H54 (cell line): ENCODE data around the gene PTH2R.
"Not testable (repeated sequence)": the region's sequence is repeated elsewhere in the genome, so short reads cannot be mapped to it uniquely, and the experiment has no call there.

Experiments
- DNase-seq: peaks from one replicate; pipeline ENCODE4 v3.0.0; 2011; ENCODE audit warnings: low spot score, mixed read lengths; ENCODE audit not compliant: insufficient read length
- FAIRE-seq: peaks from 3 replicates; lab custom pipeline; 2011; peaks lifted over from hg19 to GRCh38; lab: Jason Lieb, UNC
- POLR2A ChIP-seq: IDR thresholded peaks from 2 replicates; pipeline ENCODE4 v1.6.1; 2011; ENCODE audit warnings: low read depth, mild to moderate bottlenecking, low read length

Gene PTH2R

DNA sequence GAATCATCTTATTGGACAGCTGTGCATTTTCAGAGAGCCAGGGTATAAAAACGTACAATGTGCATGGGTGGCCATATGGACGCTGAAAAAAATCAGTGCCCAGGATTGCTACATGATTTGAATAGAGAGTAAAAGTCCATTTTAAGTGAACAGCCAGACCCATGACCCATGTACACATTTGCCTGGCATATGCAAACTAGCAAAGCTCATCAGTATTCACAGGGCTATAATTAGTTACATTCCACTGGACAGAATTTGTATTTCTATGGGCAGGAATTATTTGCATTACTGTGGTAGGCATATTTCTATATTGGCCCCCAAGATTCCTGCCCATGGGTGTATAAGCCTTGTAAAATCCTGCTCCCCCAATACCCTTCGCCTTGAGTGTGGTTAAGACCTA is 78.8 kb downstream of the PTH2R start:
- FAIRE-seq (no peak), DNase-seq (no peak)
- TF ChIP-seq POLR2A, result no peak

DNA sequence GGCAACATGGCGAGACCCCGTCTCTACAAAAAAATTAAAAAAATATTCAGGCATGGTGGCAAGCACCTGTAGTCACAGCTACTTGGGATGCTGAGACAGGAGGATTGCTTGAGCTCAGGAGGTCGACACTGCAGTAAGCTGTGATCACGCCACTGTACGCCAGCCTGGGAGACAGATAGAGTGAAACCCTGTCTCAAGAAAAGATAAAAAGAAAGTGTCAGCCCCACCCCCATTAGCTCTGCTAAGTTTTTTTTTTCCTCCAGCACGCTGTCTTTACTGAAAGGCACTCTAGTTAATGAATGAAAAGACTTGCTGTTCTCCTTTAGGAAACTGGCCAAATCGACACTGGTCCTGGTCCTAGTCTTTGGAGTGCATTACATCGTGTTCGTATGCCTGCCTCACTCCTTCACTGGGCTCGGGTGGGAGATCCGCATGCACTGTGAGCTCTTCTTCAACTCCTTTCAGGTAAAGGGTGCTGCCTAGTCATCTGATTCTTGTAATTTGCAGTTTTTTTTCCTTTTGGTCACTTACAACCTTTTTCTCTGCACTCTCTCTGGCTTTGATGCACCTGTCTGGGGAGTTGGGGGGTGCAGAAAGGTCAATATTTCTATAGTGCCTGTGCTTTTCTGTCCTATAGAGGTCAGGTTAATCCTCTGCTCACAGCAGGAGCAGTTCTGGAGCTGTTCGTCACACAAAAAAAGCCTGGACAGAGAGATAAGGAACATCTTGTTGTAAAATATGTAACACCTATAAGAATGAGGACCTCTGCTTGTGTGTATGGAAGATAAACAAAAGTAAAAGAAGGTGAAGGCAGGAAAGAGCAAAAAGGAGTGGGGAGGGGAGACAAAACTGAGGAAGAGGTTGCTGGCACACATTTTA is 82.3 kb downstream of the PTH2R start:
- DNase-seq, result no peak
- TF ChIP-seq POLR2A, result no peak
- no peak for FAIRE-seq

- no peak for TF ChIP-seq POLR2A
- FAIRE-seq (no peak), DNase-seq (no peak)
Measured at GRCh38 chr2:208489687-208490086, 83.1 kb downstream of the PTH2R start.

- no peak for FAIRE-seq
- no peak for DNase-seq
- no peak for TF ChIP-seq POLR2A
Measured at GRCh38 chr2:208490492-208490891, 83.9 kb downstream of the PTH2R start.

DNA sequence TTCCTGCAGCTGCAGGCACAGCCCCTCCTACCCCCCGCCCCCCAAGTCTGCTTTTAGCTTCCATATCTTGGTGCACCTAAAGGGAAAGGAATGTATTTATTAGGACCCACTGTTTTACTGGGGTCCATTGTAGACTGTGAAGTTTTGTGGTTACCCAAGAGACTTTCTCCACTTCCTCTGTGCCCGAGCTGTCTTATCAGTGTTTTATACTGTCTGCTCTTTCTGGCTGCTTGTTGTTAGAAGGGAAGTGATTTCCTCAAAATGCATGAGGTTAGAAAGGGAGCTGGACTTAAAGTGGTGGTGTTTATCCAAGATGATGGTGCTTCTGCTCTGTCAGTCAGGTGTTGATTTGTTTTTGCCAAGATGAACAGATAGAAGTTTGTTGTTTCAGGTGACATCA is 85.0 kb downstream of the PTH2R start:
- FAIRE-seq (no peak), DNase-seq (no peak)
- TF ChIP-seq POLR2A, result no peak

DNA sequence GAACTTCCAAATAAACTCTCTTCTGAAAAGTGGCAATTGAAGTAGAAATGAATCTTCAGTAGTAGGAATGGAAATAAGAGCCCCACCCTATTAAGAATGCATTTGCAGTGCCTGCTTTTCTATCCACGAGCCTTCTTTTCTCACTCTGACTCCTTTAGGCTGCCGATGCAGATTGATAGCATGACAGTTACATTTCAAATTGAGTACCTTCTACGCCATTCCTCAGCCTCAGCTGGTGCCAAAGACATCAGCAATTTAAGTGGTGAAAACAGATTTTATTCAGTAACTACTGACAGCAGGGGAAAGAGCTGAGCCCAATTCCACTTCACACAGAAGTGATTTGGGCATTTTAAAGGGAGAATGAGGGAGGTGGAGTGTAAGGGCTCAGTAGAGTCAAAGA is 85.5 kb downstream of the PTH2R start:
- no peak for TF ChIP-seq POLR2A
- FAIRE-seq (no peak), DNase-seq (no peak)

GRCh38 chr2:208493186-208493585 is 86.6 kb downstream of the PTH2R start:
- FAIRE-seq (no peak), DNase-seq (no peak)
- no peak for TF ChIP-seq POLR2A

DNA sequence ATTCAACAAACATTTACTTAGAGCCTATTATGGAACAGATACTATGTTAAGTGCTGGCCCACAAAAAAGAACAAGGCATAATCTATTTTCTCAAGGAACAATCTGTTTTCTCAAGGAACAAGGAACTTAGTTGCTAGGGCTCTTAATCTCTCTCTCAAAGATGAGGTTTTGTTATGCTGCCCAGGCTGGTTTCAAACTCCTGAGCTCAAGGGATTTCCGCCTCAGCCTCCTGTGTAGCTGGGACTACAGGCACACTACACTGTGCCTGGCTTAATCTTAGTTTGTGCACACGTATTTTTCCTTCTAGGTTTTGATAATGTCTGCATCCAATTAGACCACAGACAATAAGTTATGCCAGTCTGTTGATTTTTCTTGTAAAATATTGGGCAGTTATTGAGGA is 89.5 kb downstream of the PTH2R start:
- no peak for TF ChIP-seq POLR2A
- DNase-seq, result no peak
- FAIRE-seq, result no peak

- TF ChIP-seq POLR2A, result no peak
- FAIRE-seq, result peak; percentile 36
- no peak for DNase-seq
Measured at GRCh38 chr2:208501206-208501605, 94.6 kb downstream of the PTH2R start.

DNA sequence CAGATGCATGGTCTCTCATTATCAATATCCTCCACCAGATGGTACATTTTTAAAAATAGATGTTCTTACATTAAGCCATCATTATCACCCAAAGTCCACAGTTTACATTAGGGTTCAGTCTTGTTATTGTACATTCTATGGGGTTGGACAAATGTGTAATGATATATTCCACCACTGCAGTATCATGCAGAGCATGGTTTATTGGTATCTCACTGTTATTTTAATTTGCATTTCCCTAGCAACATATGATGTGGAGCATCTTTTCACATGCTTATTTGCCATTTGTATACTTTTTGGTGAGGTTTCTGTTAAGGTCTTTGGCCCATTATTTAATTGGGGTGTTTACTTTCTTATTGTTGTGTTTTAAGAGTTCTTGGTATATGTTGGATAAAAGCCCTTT is 95.7 kb downstream of the PTH2R start:
- FAIRE-seq (no peak), DNase-seq (no peak)
- TF ChIP-seq POLR2A, result no peak

- not testable (repeated sequence) for DNase-seq, FAIRE-seq
Measured at GRCh38 chr2:208505365-208505764, 98.8 kb downstream of the PTH2R start.

DNA sequence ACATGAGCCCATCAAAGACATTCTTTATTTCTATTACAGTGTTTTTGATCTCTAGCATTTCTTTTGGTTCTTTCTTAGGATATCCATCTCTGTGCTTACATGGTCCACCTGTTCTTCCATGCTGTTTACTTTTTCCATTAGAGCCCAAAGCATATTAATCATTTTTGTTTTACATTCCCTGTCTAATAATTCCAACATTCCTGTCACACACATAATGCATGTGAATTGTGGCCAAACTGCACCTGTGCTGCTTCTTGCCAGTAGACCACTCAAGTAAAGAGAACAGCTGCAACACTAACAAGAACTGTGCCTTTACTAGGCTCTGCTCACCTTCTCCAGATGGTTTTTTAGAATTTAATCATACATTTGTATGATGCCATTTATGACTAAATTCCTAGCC is 103.0 kb downstream of the PTH2R start:
- FAIRE-seq (no peak), DNase-seq (no peak)
- TF ChIP-seq POLR2A, result no peak

GRCh38 chr2:208511016-208511415 is 104.4 kb downstream of the PTH2R start:
- FAIRE-seq (no peak), DNase-seq (no peak)
- no peak for TF ChIP-seq POLR2A

GRCh38 chr2:208511573-208511972 is 105.0 kb downstream of the PTH2R start:
- no peak for FAIRE-seq
- DNase-seq, result no peak
- TF ChIP-seq POLR2A, result no peak

GRCh38 chr2:208515099-208515498 is 108.5 kb downstream of the PTH2R start:
- TF ChIP-seq POLR2A, result no peak
- FAIRE-seq, result no peak
- DNase-seq, result no peak

GRCh38 chr2:208523069-208523468 is 116.5 kb downstream of the PTH2R start:
- not testable (repeated sequence) for FAIRE-seq, DNase-seq

DNA sequence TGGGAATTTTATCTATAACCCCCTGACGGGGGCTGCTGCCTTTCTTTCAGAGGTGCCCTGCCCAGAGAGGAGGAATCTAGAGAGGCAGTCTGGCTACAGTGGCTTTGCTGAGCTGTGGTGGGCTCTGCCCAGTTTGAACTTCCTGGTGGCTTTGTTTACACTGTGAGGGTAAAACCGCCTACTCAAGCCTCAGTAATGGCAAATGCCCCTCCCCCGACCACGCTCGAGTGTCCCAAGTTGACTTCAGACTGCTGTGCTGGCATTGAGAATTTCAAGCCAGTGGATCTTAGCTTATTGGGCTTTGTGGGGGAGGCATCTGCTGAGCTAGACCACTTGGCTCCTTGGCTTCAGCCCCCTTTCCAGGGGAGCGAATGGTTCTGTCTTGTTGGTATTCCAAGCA is 118.6 kb downstream of the PTH2R start:
- not testable (repeated sequence) for FAIRE-seq

More for the DNA sequence above, 118.6 kb downstream of the PTH2R start:
- not testable (repeated sequence) for DNase-seq
